Measurements from ENCODE around the gene CAMSAP3. TPM values are rescaled to one million over a fixed set of nuclear protein-coding genes. Genes with fewer than 3 reads are reported as not detected.

The CAMSAP3 gene
- total and polyA plus RNA-seq, 2 experiments from 2014 or later, result 22.8 to 58.5 TPM

DNA sequence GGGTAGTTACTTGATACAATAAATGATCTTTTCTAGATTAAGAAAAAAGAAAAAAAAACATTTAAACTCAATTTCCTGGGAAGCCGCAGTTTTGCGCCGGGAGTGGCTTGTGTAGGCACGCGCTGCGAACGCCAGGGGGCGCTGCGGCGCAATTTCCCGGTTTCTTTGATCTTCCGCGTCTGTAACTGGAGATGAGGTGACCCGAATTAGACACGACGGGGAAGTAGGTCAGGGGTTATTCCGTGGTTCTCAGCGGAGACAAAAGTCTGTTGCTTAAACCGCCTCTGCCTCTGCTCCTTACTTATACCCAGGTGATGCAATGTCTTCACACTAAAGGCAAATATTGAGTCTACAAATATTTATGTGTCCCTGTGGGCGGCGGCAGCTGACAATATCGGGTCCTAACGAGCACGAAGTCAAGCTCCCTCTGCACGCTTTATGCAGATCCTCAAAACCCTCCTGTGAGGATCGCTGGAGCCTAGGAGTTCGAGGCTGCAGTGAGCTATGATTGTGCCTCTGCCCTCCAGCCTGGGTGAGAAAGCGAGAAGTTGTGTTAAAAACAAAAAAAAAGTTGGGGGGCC lies 56.5 kb downstream of the CAMSAP3 start:
- Histone ChIP-seq H3K4me3 (no peak overlapping the region), H3K4me2 (peak overlapping the region; percentile 77), H3K9me2 (replicated peaks; ENCODE audit: insufficient read depth) (no peaks in the 10 kb centered on the region), H3K36me3 (replicated peaks; ENCODE audit: insufficient read depth, low read depth) (no peaks in the 10 kb centered on the region), H3K4me1 (ENCODE audit: insufficient read depth) (no peaks in the 10 kb centered on the region), H3K27ac (peak overlapping the region; percentile 41), H3K79me2 (no peaks in the 10 kb centered on the region), H3K9me3 (ENCODE audit: low read depth) (no peaks in the 10 kb centered on the region), H2AFZ (peak overlapping the region; percentile 54), H4K20me1 (ENCODE audit: insufficient read depth, poor library complexity, severe bottlenecking) (no peaks in the 10 kb centered on the region), H3K27me3 (no peaks in the 10 kb centered on the region)
- peak; percentile 87 for DNase-seq (ENCODE audit: low spot score)
- no peak for TF ChIP-seq EZH2 (IDR thresholded peaks at IDR 0.05; ENCODE audit: borderline replicate concordance)
- TF ChIP-seq CTCF (IDR thresholded peaks at IDR 0.05; ENCODE audit: poor library complexity), result peak; percentile 95
- no peak for TF ChIP-seq EZH2phosphoT487 (IDR thresholded peaks at IDR 0.05; ENCODE audit: low read depth, severe bottlenecking, unreplicated experiment)
- 7% methylated on average over 28 of the region's 28 CpGs for WGBS (ENCODE audit: low lambda C conversion rate, missing lambda C conversion rate)

GRCh38 chr19:7654401-7654800 lies 58.7 kb downstream of the CAMSAP3 start:
- Histone ChIP-seq H3K79me2 (no peaks in the 10 kb centered on the region), H3K9me3 (ENCODE audit: low read depth) (no peaks in the 10 kb centered on the region), H2AFZ (no peak overlapping the region), H4K20me1 (ENCODE audit: insufficient read depth, poor library complexity, severe bottlenecking) (no peaks in the 10 kb centered on the region), H3K4me1 (ENCODE audit: insufficient read depth) (no peaks in the 10 kb centered on the region), H3K27me3 (no peaks in the 10 kb centered on the region), H3K36me3 (replicated peaks; ENCODE audit: insufficient read depth, low read depth) (no peaks in the 10 kb centered on the region), H3K9me2 (replicated peaks; ENCODE audit: insufficient read depth) (no peaks in the 10 kb centered on the region), H3K4me3 (no peak overlapping the region), H3K4me2 (no peak overlapping the region), H3K27ac (no peak overlapping the region)
- no peak for TF ChIP-seq EZH2phosphoT487 (IDR thresholded peaks at IDR 0.05; ENCODE audit: low read depth, severe bottlenecking, unreplicated experiment)
- no peak for DNase-seq (ENCODE audit: low spot score)
- 67% methylated on average over 8 of the region's 8 CpGs for WGBS (ENCODE audit: low lambda C conversion rate, missing lambda C conversion rate)

DNA sequence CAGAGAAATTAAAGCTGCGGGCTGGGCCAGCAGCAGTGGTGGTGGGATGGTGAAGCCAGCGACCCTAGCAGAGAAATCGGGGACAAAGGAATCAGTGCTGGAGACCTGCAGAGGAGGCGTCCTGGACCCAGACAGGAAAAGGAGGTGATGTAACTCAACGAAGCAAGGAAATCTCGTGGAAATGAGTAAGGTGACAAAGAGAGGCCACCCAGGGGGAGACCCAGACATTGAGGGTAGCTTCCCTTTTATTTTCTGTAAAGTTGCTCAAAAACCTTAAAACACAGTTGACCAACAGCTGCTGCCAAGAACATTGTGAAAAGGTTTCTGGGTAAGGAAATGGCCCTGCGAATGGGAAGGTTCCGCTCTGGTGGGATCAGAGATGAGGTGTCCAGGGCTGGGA lies 59.9 kb downstream of the CAMSAP3 start:
- no peaks in the 10 kb centered on the region for H3K9me2 ChIP-seq (replicated peaks; ENCODE audit: insufficient read depth)
- no peak for TF ChIP-seq EZH2 (IDR thresholded peaks at IDR 0.05; ENCODE audit: borderline replicate concordance)
- TF ChIP-seq EZH2phosphoT487 (IDR thresholded peaks at IDR 0.05; ENCODE audit: low read depth, severe bottlenecking, unreplicated experiment), result no peak
- no peak for TF ChIP-seq CTCF (IDR thresholded peaks at IDR 0.05; ENCODE audit: poor library complexity)
- no peak overlapping the region for H3K27ac ChIP-seq

GRCh38 chr19:7657131-7657751 lies 61.6 kb downstream of the CAMSAP3 start:
- Histone ChIP-seq H4K20me1 (ENCODE audit: insufficient read depth, poor library complexity, severe bottlenecking) (no peaks in the 10 kb centered on the region), H3K9me3 (ENCODE audit: low read depth) (no peaks in the 10 kb centered on the region), H3K4me1 (ENCODE audit: insufficient read depth) (no peaks in the 10 kb centered on the region), H3K36me3 (replicated peaks; ENCODE audit: insufficient read depth, low read depth) (no peaks in the 10 kb centered on the region), H3K4me2 (no peak overlapping the region), H3K27me3 (no peaks in the 10 kb centered on the region), H3K9me2 (replicated peaks; ENCODE audit: insufficient read depth) (no peaks in the 10 kb centered on the region), H3K27ac (no peak overlapping the region), H3K4me3 (no peak overlapping the region), H3K79me2 (no peaks in the 10 kb centered on the region), H2AFZ (no peak overlapping the region)
- 56% methylated on average over 14 of the region's 14 CpGs for WGBS (ENCODE audit: low lambda C conversion rate, missing lambda C conversion rate)
- TF ChIP-seq CTCF (IDR thresholded peaks at IDR 0.05; ENCODE audit: poor library complexity) (no peak), EZH2phosphoT487 (IDR thresholded peaks at IDR 0.05; ENCODE audit: low read depth, severe bottlenecking, unreplicated experiment) (no peak)
- DNase-seq (ENCODE audit: low spot score), result no peak

More for the DNA sequence above, 59.9 kb downstream of the CAMSAP3 start:
- Histone ChIP-seq H4K20me1 (ENCODE audit: insufficient read depth, poor library complexity, severe bottlenecking) (no peaks in the 10 kb centered on the region), H3K36me3 (replicated peaks; ENCODE audit: insufficient read depth, low read depth) (no peaks in the 10 kb centered on the region), H3K27me3 (no peaks in the 10 kb centered on the region), H3K4me3 (no peak overlapping the region), H3K9me3 (ENCODE audit: low read depth) (no peaks in the 10 kb centered on the region), H2AFZ (no peak overlapping the region), H3K4me2 (no peak overlapping the region), H3K79me2 (no peaks in the 10 kb centered on the region), H3K4me1 (ENCODE audit: insufficient read depth) (no peaks in the 10 kb centered on the region)
- 85% methylated on average over 8 of the region's 8 CpGs for WGBS (ENCODE audit: low lambda C conversion rate, missing lambda C conversion rate)
- no peak for DNase-seq (ENCODE audit: low spot score)

Data from hepatocyte (in vitro differentiated cells).